OCI-M1 (cell line): ENCODE results near the gene POLA2.
"Not testable (repeated sequence)": the region's sequence is repeated elsewhere in the genome, so short reads cannot be mapped to it uniquely, and the experiment has no call there.

ENCODE experiments used
- DNase-seq: peaks from one replicate; lab custom pipeline; 2025; lab: John Stamatoyannopoulos, UW

Gene POLA2, protein sequence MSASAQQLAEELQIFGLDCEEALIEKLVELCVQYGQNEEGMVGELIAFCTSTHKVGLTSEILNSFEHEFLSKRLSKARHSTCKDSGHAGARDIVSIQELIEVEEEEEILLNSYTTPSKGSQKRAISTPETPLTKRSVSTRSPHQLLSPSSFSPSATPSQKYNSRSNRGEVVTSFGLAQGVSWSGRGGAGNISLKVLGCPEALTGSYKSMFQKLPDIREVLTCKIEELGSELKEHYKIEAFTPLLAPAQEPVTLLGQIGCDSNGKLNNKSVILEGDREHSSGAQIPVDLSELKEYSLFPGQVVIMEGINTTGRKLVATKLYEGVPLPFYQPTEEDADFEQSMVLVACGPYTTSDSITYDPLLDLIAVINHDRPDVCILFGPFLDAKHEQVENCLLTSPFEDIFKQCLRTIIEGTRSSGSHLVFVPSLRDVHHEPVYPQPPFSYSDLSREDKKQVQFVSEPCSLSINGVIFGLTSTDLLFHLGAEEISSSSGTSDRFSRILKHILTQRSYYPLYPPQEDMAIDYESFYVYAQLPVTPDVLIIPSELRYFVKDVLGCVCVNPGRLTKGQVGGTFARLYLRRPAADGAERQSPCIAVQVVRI

DNA sequence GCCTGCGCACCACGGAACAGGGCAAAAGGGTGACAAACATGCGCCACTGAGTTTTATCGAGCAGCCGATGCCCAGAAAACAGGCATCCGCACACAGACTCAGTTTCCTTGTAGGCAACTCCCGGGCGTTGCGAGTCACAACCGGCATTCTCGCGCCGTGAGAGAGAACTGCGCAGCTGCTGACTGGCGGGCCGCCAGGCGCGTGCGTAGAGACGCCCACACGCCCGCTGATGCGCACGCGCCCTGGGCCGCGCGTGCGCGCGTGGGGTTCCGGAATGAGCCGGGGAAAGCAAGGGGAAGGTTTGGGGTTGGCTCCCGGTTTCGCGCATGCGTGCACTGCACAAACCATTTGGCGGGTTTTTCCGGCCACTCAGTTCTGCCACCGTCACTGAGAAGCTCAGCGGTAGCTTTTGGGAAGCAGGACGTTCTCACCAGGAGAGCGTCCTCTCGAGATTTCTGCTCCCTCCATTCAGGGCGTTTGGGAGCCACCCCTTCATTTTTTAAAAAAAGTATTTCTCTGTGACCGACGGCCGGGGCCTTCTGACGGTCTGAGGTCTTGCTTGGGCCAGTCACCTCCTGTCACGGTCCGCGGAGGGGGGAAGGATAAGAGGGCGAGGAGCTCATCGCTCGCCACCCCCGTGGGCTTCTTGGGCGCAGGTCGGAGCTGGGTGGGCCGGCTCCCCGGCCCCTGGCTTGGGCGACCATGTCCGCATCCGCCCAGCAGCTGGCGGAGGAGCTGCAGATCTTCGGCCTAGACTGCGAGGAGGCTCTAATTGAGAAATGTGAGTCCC, at the start of gene POLA2:
Gene POLA2, plus strand, starts transcription at position 372 of the 790 bp plus-strand sequence. Its CDS starts 331 bp downstream, at position 703.
- DNase-seq = peak; percentile 98

DNA sequence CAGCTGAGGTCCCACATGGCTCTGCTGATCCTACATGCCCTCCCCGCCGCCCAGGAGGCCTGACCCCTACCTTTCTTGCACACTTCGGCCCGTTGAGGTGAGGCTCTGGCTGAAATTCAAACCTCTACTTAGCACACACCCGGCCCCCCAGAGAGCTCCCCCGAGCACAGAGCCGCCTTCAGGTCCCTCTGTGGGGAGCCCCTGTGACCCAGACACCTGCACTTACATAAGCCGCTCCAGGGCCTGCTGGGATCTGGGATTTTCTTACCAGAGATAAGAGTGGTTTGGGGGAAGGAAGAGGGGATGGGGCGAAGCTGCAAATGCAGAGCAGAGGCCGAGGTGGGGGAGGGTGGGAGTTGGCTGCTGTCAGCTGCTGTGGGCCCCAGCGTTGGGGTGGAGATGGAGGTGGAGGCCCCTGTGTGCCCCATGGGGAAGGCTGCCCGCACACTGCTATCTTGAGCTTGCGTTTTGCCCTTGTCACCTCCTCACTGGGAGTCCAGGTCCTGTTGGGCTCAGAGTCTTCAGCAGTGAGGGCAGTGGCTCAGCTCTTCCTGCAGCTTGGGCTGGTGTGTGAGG, 49.4 kb upstream of the POLA2 start:
- no peak for DNase-seq

DNA sequence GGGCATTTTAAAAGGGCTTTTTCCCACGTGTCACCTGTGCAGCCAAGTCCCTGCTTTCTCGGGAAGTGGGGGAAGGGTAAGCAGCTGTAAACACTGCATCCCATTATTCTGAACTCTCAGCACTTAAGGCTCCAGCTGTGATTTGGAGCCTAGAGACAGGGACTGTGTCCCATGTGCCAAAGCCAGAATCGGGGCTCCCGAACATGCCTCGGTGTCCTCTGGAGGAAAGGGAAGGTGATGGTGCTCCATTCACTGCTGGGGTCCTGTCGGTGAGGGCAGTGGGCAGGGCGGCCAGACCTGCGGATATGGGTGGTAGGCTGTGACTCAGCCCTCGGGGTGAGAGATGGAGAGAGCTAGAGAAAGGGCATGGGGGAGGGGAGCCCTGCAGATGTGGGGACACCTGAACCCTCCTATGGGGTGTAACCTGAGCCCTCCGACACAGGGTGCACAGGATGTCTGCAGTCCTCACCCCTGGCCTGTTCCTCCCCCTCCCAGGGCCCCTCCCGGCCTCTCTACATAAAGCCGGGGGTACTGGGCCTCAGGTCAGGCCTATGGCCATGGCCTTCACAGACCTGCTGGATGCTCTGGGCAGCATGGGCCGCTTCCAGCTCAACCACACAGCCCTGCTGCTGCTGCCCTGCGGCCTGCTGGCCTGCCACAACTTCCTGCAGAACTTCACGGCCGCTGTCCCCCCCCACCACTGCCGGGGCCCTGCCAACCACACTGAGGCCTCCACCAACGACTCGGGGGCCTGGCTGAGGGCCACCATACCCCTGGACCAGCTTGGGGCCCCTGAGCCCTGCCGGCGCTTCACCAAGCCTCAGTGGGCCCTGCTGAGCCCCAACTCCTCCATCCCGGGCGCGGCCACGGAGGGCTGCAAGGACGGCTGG, 48.2 kb upstream of the POLA2 start:
- no peak for DNase-seq

DNA sequence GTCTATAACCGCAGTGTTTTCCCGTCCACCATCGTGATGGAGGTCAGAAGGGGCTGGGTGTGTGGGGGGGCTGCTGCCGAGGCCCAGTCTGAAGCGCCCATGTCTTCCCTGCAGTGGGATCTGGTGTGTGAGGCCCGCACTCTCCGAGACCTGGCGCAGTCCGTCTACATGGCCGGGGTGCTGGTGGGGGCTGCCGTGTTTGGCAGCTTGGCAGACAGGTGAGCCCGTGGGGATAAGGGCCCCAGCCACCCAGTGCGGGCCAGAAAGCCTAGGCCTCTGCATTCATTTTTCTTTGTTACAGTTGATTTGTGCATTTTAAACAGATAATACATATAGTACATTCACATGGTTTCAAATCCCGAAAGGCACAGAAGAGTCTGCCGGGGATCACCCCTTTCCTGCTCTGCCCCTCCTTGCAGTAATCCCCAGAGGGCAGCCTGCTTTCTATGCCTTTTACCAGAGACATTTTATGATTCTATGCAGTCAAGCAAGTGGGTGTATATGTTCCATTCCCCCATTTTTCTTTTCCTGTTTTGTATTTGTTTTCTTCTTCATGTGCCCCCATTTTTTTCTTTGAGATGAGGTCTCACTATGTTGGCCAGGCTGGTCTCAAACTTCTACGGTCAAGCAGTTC, 47.4 kb upstream of the POLA2 start:
- DNase-seq = no peak

DNA sequence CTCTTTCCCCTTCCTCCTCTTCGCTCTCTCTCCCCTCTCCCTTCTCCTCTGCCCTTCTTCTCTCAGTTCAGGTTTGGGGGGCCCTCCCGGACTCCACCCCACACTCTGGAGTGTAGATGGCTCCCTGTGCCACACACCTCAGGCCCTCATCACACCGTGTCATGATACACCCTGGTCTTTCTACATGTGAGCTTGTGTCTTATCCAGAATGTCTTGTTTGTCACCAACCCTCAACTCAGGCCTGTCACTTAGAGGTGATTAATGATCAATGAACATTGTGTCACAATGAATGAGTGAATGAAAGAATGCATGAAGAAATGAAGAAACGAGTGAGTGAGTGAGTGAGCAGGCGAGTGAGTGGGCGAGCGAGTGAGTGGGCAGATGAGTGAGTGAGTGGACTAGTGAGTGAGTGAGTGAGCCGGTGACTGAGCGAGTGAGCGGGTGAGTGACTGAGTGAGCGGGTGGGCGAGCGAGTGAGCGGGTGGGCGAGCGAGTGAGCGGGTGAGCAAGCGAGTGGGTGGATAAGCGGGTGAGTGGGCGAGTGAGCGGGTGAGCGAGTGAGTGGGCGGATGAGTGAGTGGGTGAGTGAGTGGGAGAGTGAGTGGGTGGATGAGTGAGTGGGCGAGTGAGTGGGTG, 46.2 kb upstream of the POLA2 start:
- peak; percentile 3 for DNase-seq

DNA sequence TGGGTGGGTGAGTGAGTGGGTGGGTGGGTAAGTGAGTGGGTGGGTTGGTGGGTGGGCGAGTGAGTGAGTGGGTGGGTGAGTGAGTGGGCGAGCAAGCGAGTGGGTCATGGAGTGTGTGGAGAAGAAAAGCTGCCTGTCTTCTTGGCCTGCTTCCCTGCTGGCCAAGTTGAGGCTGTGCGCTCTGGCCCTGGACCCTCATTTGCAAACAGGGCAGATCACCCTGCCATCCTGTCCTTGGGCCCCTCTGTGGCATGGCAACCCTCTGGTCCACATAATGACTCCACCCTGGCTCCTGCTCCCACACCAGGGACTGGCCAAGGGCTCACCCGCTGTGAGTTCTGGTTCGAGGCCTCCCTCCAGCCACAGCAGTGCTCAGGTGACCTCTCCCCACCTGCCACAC, 44.9 kb upstream of the POLA2 start:
- no peak for DNase-seq

DNA sequence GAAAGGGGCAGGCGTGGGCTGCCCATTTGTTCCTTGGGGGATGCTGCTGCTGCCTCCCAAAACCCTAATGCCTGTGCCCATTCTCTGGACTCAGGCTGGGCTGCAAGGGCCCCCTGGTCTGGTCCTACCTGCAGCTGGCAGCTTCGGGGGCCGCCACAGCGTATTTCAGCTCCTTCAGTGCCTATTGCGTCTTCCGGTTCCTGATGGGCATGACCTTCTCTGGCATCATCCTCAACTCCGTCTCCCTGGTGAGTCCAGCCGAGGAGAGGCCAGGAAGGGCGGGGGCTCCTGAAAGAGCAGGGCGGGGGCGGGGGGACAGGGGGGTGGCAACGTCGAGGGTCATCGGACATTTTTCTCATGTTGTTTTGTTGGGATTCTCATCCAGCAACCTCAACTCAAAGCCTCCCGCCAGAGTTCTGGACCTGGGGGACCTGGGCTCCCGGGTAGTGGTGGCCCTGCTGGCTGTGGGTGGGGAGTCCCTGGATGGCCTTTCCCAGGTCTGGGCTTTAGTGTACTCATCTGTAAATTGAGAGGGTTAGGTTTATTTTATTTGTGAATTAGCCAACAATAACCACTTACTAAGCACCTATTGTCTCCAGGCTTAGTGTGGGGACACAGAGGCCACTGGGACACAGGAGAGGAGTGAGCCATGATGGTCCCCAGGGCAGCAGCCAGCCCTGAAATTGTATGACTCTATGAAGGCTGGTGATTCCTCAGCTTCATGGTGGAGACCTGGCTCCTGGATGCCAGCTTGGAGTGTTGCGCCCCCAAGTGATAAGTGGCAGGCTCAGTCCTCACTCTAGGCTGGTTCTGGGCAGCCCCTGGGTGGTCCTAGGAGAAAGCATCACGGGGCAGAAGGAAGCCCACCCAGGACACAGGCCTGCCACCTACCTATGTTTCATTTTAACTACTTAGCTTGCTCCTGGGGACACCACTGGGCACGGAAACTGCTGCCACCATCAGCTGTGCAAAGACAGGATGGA, 44.0 kb upstream of the POLA2 start:
- no peak for DNase-seq

DNA sequence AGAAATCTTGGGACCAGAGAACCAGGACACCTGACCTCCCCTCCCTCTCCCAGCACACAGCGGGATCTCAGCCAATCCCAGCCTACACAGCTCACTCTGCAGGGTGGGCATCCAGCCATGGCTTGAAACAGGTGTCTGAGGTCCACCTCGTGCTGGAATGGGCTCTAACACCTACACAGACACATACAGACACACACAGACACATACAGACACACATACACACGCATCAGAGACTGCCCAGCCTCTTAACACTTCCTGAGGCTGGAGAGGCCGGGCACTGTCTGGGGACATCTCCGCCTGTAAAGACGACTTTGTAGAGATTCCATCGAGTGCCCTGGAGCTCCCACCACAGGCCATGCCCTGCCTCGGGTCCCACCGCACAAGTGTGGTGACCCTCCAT, 43.3 kb upstream of the POLA2 start:
- DNase-seq = no peak

DNA sequence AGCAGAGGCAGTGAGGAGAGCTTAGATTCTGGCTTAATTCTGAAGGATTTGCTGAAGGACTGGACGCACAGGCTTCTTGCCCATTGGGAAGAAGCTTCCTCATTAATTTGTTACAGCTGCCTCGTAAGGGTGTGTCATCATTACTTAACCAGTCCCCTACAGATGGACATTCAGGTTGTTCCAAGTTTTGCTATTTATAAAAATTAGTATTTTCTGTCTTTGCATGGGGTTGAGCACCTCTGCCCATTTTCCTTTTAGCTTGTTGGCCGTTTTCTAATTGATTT, 41.9 kb upstream of the POLA2 start:
- no peak for DNase-seq

DNA sequence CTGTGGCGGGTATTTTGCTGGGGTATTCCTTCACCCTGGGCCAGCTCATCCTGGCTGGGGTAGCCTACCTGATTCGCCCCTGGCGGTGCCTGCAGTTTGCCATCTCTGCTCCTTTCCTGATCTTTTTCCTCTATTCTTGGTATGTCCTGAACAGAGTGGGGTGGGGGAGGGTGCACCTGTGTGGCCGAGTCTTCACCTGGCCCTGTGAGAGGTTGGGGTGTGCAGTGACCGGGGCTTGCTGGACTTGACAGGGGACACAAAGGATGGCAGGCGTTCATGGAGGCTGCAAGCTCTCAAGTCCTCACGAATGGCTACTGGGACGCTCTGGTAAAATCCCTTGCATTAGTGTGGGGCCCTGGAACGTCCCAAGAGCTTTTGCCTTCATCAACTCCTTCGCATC, 40.7 kb upstream of the POLA2 start:
- no peak for DNase-seq

DNA sequence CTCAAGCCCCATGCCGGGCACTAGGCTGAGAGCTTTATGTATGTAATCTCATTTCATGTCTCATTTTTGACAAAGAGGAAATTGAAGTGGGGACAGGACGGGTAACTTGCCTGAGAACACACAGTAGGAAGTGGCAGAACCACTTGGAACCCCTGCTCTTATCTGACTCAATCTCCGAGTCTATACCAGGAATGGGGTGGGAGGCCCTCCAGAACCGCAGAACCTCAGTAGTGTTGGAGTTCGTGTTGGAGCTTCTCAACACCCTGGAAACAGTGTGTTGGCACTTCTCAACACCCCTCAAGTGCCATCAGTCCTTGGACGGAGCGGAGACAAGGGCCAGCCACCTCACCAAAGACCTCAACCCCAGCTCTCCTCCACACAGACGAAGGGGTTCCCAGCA, 38.8 kb upstream of the POLA2 start:
- no peak for DNase-seq

DNA sequence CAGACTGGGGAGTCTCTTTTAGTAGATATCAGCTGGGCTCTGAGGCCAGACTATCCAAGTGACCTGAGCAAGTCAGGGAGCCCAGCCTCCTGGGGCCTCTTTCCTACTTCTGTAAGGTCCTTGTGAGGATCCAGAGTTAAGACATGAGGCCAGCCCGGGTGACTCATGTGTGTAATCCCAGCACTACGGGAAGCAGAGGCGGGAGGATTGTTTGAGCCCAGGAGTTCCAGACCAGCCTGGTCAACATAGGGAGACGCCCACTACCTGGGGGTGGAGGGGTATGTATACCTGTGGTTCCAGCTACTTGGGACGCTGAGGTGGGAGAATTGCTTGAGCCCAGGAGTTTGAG, 36.9 kb upstream of the POLA2 start:
- DNase-seq = peak; percentile 22

DNA sequence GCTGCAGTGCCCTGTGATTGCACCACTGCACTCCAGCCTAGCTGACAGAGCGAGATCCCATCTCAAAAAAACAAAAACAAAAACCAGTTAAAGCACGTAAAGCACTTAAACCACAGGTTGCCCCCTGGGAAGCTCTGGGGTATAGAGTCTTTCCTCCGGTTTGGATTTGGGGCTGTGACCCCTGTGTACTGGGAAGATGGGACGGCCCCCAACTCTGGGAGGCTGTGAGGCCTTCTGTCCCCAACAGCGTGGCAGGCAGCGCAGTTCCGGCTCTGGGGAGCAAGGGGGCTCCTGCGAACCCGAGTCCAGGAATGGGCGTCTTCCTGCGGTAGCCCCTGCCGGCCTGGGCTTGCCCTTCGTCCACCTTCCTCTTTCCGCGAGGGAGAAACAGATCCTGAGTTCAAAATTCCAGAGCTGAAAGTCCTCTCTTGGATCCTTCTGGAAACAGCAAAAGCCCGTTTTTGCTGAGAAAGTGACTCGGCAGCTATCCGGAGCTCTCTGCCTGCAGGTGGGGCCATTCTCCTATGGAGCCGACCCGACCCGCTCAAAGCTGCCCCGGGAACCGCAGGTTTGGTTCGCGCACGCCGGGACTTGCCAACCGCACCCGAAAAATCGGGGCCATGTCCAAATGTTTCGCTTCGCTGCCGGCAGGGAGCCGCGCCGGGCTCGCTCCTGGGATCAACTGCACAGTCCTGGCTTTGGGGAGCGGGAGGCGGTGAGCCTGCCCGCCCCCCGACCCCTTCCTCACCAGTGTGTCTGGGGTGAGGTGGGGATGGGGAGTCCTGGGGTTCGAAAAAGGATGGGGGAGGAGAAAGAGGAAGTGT, 36.3 kb upstream of the POLA2 start:
- peak; percentile 80 for DNase-seq

DNA sequence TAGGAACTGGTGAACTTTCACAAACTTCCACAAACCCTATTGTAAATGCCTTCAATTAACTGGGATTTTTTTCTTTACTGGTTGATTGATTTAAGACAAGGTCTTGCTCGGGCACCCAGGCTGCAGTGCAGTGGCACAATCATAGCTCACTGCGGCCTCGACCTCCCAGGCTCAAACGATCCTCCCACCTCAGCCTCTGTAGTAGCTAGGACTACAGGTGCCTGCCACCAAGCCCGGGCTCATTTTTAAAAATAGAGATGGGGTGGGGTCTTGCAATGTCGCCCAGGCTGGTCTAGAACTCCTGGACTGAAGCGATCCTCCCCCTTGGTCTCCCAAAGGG, 35.7 kb upstream of the POLA2 start:
- DNase-seq = no peak

DNA sequence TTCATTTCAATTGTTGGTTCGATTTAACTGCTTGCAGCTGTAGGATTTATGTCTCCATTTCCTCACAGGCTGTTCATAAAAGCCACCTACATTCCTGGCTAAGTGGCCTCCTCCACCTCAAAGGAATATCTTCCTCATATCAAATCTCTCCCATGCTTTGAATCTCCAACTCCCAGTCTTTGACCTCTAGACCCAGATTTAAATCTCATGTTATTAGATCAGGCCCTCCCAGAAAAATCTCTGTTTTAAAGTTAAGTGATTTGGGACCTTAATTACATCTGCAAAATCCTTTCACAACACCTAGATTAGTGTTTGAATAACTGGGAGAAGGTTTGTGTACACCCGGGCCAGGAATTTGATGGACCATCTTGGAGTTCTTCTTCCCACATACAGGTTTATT, 33.9 kb upstream of the POLA2 start:
- DNase-seq = no peak

DNA sequence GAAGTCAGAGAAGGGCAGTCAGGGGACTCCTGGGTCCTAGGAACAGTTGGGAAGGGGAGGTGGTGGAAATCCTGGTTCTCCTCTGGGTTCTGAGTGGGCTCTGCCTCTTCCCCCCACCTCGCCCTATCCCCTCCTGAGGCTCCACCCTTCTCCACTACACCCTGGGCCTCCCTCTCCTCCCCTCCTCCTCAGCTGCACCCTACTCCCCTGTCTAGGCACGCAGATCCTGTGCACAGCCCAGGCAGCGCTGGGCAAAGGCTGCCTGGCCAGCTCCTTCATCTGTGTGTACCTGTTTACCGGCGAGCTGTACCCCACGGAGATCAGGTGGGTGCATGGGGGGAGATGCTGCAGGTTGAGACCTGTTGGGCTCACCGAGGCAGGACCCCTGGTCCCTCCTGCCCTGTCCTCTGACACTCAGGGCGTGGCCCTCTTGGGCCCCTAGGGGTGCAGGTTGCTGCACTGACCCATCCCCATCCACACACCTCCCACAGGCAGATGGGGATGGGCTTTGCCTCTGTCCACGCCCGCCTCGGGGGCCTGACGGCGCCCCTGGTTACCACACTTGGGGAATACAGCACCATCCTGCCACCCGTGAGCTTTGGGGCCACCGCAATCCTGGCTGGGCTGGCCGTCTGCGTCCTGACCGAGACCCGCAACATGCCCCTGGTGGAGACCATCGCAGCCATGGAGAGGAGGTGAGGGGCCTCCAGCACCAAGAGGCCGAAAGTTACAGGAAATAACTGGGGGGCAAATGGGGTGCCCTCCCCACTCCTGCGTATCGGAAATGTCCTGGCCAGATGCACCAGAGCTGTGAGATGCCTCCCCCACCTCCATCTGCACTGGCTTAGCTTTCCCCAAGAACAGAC, 25.3 kb upstream of the POLA2 start:
- DNase-seq = no peak

DNA sequence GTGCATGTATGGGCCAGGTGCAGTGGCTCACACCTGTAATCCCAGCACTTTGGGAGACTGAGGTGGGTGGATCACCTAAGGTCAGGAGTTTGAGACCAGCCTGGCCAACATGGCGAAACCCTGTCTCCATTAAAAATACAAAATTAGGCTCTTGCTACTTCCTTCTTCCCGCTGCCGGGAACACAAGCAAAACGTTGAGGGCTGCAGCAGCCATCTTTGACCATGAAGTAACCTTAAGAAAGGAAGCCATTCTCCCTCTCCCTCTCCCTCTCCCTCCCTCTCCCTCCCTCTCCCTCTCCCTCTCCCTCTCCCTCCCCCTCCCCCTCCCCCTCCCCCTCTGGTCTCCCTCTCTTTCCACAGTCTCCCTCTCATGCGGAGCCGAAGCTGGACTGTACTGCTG, 23.5 kb upstream of the POLA2 start:
- not testable (repeated sequence) for DNase-seq

DNA sequence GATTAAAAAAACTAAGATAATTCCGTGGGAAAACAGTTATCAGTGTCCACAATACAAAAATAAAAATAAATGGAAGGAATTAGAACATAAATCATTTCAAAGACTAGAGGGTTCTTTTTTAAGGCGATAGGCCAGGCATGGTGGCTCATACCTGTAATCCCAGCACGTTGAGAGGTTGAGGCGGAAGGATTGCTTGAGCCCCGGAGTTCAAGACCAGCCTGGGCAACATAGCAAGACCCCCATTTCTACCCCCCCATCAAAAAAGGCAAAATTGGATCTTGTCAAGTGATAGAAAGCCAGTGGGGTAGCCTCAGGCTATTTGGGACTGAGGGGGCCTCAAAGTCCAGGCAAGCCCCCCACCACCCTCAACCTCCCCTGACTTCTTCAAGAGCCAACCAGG, 20.6 kb upstream of the POLA2 start:
- DNase-seq = no peak
